Mesendoderm (in vitro differentiated cells): ENCODE results near the gene CRACR2A.
A peak's percentile ranks its signal among the peaks of the same experiment; 100 is the strongest.

Experiments
- DNase-seq: peaks from one replicate; pipeline ENCODE4 v3.0.0; 2013
- H2AK5ac ChIP-seq: 2 replicates; pipeline ENCODE4 v1.6.1; 2013; ENCODE audit warnings: low read length, inconsistent platforms
- H2BK120ac ChIP-seq: 2 replicates; pipeline ENCODE4 v1.6.1; 2013; ENCODE audit warnings: low read depth, mild to moderate bottlenecking, low read length, moderate library complexity, mixed read lengths
- H2BK15ac ChIP-seq: replicated peaks from 2 replicates; pipeline ENCODE4 v1.6.1; 2013; ENCODE audit warnings: low read depth, mild to moderate bottlenecking, moderate library complexity
- H2BK5ac ChIP-seq: 2 replicates; pipeline ENCODE4 v1.6.1; 2013; ENCODE audit warnings: low read length, inconsistent platforms
- H3K18ac ChIP-seq: 2 replicates; pipeline ENCODE4 v1.6.1; 2013; ENCODE audit warnings: mild to moderate bottlenecking, low read length, mixed read lengths
- H3K23ac ChIP-seq: one replicate; pipeline ENCODE4 v1.6.1; 2013; ENCODE audit warnings: low read length
- H3K27ac ChIP-seq: 2 replicates; pipeline ENCODE4 v1.5.1; 2013; ENCODE audit warnings: low read depth, mild to moderate bottlenecking, inconsistent platforms, low read length, moderate library complexity
- H3K27me3 ChIP-seq: 2 replicates; pipeline ENCODE4 v1.6.1; 2013; ENCODE audit warnings: low read length, control low read depth, mild to moderate bottlenecking, inconsistent platforms; ENCODE audit not compliant: insufficient read depth, poor library complexity
- H3K36me3 ChIP-seq: 2 replicates; pipeline ENCODE4 v1.6.1; 2013; ENCODE audit warnings: low read length, inconsistent platforms; ENCODE audit not compliant: control insufficient read depth, insufficient read depth
- H3K4ac ChIP-seq: one replicate; pipeline ENCODE4 v1.6.1; 2013; ENCODE audit warnings: low read depth, mild to moderate bottlenecking, low read length, moderate library complexity
- H3K4me1 ChIP-seq: 2 replicates; pipeline ENCODE4 v1.6.1; 2013; ENCODE audit warnings: low read depth, low read length, inconsistent platforms; ENCODE audit not compliant: control insufficient read depth
- H3K4me2 ChIP-seq: 2 replicates; pipeline ENCODE4 v1.6.1; 2013; ENCODE audit warnings: low read length
- H3K4me3 ChIP-seq: 2 replicates; pipeline ENCODE4 v1.5.1; 2013; ENCODE audit warnings: mild to moderate bottlenecking, low read length
- H3K56ac ChIP-seq: one replicate; pipeline ENCODE4 v1.6.1; 2013; ENCODE audit warnings: low read length
- H3K79me1 ChIP-seq: 2 replicates; pipeline ENCODE4 v1.6.1; 2013; ENCODE audit warnings: low read length, inconsistent platforms
- H3K79me2 ChIP-seq: 2 replicates; pipeline ENCODE4 v1.6.1; 2013; ENCODE audit warnings: mild to moderate bottlenecking, low read length; ENCODE audit not compliant: control insufficient read depth, insufficient read depth
- H3K9ac ChIP-seq: 2 replicates; pipeline ENCODE4 v1.6.1; 2013; ENCODE audit warnings: low read length, inconsistent platforms
- H4K5ac ChIP-seq: one replicate; pipeline ENCODE4 v1.6.1; 2013; ENCODE audit warnings: low read length
- H4K8ac ChIP-seq: one replicate; pipeline ENCODE4 v1.6.1; 2013; ENCODE audit warnings: low read depth, mild to moderate bottlenecking, control low read depth, low read length, moderate library complexity
- WGBS: extraction: QIAGEN DNeasy Blood & Tissue Kit; methylation state at CpG from one replicate; pipeline ENCODE4 v1.1.7; 2013; ENCODE audit warnings: low lambda C conversion rate, missing lambda C conversion rate; ENCODE audit not compliant: insufficient coverage; ENCODE audit errors: extremely low coverage; 5-methylcytosine and 5-hydroxymethylcytosine counted together

CRACR2A gene

DNA sequence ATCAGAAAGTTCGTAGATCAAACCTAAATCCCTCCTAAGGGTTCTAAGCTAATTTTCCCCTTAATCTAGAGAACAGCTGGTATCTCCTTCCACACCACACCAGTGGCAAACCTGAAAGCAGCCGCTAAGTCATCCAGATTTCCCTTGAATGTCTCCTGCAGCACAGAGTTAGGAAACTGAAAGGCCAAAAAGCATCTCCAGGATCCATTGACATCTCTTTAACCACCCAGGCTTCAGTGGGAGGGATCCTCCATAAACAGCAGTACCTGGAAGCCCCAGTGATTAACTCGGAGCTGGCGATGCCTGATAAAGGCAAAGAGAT, 47.6 kb downstream of the CRACR2A start:
- no CpG with 5 or more reads among the region's 4 CpGs for WGBS

DNA sequence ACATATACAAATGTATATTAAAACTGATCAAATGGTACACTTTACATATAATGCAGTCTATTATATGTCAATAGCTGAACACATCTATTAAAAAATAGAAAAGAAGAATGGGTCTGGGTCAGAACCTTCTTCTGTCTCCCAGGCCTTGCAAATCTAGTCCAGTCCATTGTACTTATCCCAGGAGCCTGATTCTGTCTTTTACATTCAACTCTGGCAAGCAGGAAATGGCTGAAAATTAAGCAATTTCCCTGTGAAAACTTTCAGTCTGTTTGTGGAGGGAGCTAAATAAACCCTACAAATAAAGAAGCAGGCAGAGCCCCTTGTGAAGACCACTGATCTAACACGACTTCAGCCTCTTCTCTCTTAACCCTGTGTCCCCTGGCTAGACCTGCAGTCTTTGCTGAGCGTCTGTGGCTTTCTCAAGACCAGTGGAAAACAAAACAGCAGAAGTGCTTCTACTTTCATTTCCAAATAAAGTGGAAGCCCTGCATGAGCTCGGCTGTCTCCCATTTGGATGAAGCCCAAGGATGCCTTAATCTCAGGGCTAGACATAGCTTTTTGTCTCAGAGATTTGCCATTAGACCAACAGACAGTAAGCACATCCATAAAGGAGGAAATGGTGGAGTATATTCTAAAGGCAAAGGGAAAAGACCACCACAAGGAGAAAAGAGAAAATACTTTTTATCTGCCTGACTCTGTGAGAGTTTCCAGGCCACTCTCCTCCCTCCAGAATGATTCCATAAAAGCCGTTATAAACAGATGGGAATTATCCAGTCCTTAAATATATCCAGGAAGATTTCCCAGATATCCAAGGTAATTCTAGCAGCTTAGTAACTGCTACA, 48.2 kb downstream of the CRACR2A start:
- no peak overlapping the region for H3K27ac ChIP-seq
- H4K8ac ChIP-seq = no peak overlapping the region
- no peak overlapping the region for H2BK15ac ChIP-seq
- no peak overlapping the region for H3K18ac ChIP-seq
- no peaks in the 10 kb centered on the region for H3K27me3 ChIP-seq
- H3K79me2 ChIP-seq = no peaks in the 10 kb centered on the region
- DNase-seq = no peak
- no peaks in the 10 kb centered on the region for H3K79me1 ChIP-seq
- no peak overlapping the region for H3K4me3 ChIP-seq
- H2BK120ac ChIP-seq = no peak overlapping the region
- no peak overlapping the region for H3K4ac ChIP-seq
- H3K56ac ChIP-seq = no peak overlapping the region
- H3K23ac ChIP-seq = no peak overlapping the region
- H4K5ac ChIP-seq = no peak overlapping the region
- H3K36me3 ChIP-seq = no peaks in the 10 kb centered on the region
- H3K9ac ChIP-seq = no peak overlapping the region
- no peak overlapping the region for H3K4me2 ChIP-seq
- H2BK5ac ChIP-seq = no peak overlapping the region
- no CpG with 5 or more reads among the region's 4 CpGs for WGBS
- H2AK5ac ChIP-seq = no peak overlapping the region
- H3K4me1 ChIP-seq = no peaks in the 10 kb centered on the region

More for the DNA sequence above, 47.6 kb downstream of the CRACR2A start:
- Histone ChIP-seq H3K4me3 (no peak overlapping the region), H4K5ac (no peak overlapping the region), H3K79me1 (no peaks in the 10 kb centered on the region), H3K27me3 (no peaks in the 10 kb centered on the region), H3K56ac (no peak overlapping the region), H3K4me1 (no peaks in the 10 kb centered on the region), H4K8ac (no peak overlapping the region), H3K23ac (no peak overlapping the region), H3K36me3 (no peaks in the 10 kb centered on the region), H2BK15ac (no peak overlapping the region), H3K4me2 (no peak overlapping the region), H2BK120ac (no peak overlapping the region), H3K18ac (no peak overlapping the region), H3K79me2 (no peaks in the 10 kb centered on the region), H2AK5ac (no peak overlapping the region), H3K9ac (no peak overlapping the region), H3K27ac (no peak overlapping the region), H2BK5ac (no peak overlapping the region), H3K4ac (no peak overlapping the region)
- DNase-seq = peak; percentile 83

GRCh38 chr12:3700861-3701260, 52.0 kb downstream of the CRACR2A start:
- WGBS = no CpG with 5 or more reads among the region's 1 CpG
- H2BK120ac ChIP-seq = no peak overlapping the region
- H2BK5ac ChIP-seq = no peak overlapping the region
- no peaks in the 10 kb centered on the region for H3K79me1 ChIP-seq
- no peak overlapping the region for H4K5ac ChIP-seq
- no peak overlapping the region for H3K18ac ChIP-seq
- no peaks in the 10 kb centered on the region for H3K4me1 ChIP-seq
- H2BK15ac ChIP-seq = no peak overlapping the region
- no peak overlapping the region for H3K4me2 ChIP-seq
- H3K4ac ChIP-seq = no peak overlapping the region
- H4K8ac ChIP-seq = no peak overlapping the region
- no peak overlapping the region for H3K23ac ChIP-seq
- H2AK5ac ChIP-seq = no peak overlapping the region
- H3K79me2 ChIP-seq = no peaks in the 10 kb centered on the region
- no peak overlapping the region for H3K4me3 ChIP-seq
- no peak overlapping the region for H3K27ac ChIP-seq
- no peak overlapping the region for H3K56ac ChIP-seq
- H3K9ac ChIP-seq = no peak overlapping the region
- H3K36me3 ChIP-seq = no peaks in the 10 kb centered on the region
- no peaks in the 10 kb centered on the region for H3K27me3 ChIP-seq
- no peak for DNase-seq

- no peak overlapping the region for H3K18ac ChIP-seq
- H3K79me1 ChIP-seq = no peaks in the 10 kb centered on the region
- H3K27ac ChIP-seq = no peak overlapping the region
- DNase-seq = no peak
- no peak overlapping the region for H3K4me3 ChIP-seq
- no peak overlapping the region for H4K8ac ChIP-seq
- no peaks in the 10 kb centered on the region for H3K4me1 ChIP-seq
- H2BK15ac ChIP-seq = no peak overlapping the region
- H2BK5ac ChIP-seq = no peak overlapping the region
- H3K36me3 ChIP-seq = no peaks in the 10 kb centered on the region
- no peak overlapping the region for H3K23ac ChIP-seq
- H3K9ac ChIP-seq = no peak overlapping the region
- no CpG with 5 or more reads among the region's 7 CpGs for whole genome bisulfite sequencing
- H2BK120ac ChIP-seq = no peak overlapping the region
- H2AK5ac ChIP-seq = no peak overlapping the region
- H3K79me2 ChIP-seq = no peaks in the 10 kb centered on the region
- H3K4ac ChIP-seq = no peak overlapping the region
- no peak overlapping the region for H4K5ac ChIP-seq
- no peak overlapping the region for H3K4me2 ChIP-seq
- no peak overlapping the region for H3K56ac ChIP-seq
- no peaks in the 10 kb centered on the region for H3K27me3 ChIP-seq
Measured at GRCh38 chr12:3698218-3698974, 54.5 kb downstream of the CRACR2A start.

GRCh38 chr12:3697311-3697870, 55.5 kb downstream of the CRACR2A start:
- Histone ChIP-seq H2BK15ac (no peak overlapping the region), H3K79me1 (no peaks in the 10 kb centered on the region), H3K27ac (no peak overlapping the region), H3K56ac (no peak overlapping the region), H3K4me2 (no peak overlapping the region), H2BK120ac (no peak overlapping the region), H3K18ac (no peak overlapping the region), H3K4ac (no peak overlapping the region), H2BK5ac (no peak overlapping the region), H2AK5ac (no peak overlapping the region), H3K4me1 (no peaks in the 10 kb centered on the region), H3K79me2 (no peaks in the 10 kb centered on the region), H3K4me3 (no peak overlapping the region), H3K23ac (no peak overlapping the region), H4K5ac (no peak overlapping the region), H3K36me3 (no peaks in the 10 kb centered on the region), H3K27me3 (no peaks in the 10 kb centered on the region), H4K8ac (no peak overlapping the region), H3K9ac (no peak overlapping the region)
- WGBS = no CpG with 5 or more reads among the region's 5 CpGs
- DNase-seq = no peak
